ENCODE results near the gene MPZ. TPM values are rescaled to one million over a fixed set of nuclear protein-coding genes. Genes with fewer than 3 reads are reported as not detected.

MPZ gene
- total RNA-seq, 4 donors from 2014 or later: 0.84 to 8.7 (median 4.5) TPM

GRCh38 chr1:161297415-161297814 is 12.4 kb downstream of the MPZ start:
- no peak overlapping the region for H3K4me3 ChIP-seq (ENCODE audit: low read depth, poor library complexity, severe bottlenecking)
- no peak for DNase-seq (ENCODE audit: low spot score in 2 of 2)
- no peak for TF ChIP-seq POLR2A (IDR thresholded peaks at IDR 0.05)
- TF ChIP-seq, protein P1, sequence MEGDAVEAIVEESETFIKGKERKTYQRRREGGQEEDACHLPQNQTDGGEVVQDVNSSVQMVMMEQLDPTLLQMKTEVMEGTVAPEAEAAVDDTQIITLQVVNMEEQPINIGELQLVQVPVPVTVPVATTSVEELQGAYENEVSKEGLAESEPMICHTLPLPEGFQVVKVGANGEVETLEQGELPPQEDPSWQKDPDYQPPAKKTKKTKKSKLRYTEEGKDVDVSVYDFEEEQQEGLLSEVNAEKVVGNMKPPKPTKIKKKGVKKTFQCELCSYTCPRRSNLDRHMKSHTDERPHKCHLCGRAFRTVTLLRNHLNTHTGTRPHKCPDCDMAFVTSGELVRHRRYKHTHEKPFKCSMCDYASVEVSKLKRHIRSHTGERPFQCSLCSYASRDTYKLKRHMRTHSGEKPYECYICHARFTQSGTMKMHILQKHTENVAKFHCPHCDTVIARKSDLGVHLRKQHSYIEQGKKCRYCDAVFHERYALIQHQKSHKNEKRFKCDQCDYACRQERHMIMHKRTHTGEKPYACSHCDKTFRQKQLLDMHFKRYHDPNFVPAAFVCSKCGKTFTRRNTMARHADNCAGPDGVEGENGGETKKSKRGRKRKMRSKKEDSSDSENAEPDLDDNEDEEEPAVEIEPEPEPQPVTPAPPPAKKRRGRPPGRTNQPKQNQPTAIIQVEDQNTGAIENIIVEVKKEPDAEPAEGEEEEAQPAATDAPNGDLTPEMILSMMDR (IDR thresholded peaks at IDR 0.05): no peak
- intact Hi-C loops (cut with DNase I; ENCODE audit: low total_unique reads): no loop called here

DNA sequence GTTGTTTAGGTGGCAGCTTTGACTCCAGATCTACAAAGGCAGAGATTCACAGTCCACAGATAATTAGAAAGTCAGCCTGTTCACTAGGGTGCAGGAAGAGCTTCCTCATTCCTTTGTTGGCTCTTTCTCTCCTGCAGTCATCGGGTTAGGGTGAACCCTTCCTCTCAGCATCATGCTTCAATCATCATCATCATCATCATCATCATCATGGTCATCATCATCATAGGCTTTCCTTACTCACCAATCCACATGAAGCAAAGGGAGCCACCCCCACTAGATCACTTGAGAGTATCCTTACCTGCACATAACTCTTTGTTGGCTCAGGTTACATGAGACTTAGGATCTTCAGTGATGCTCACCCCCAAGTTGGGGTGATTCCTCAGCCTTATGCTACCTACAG is 19.0 kb downstream of the MPZ start:
- no peak overlapping the region for H3K4me3 ChIP-seq (ENCODE audit: low read depth, poor library complexity, severe bottlenecking)
- DNase-seq (ENCODE audit: low spot score in 2 of 2): no peak
- no peak for TF ChIP-seq POLR2A (IDR thresholded peaks at IDR 0.05)
- TF ChIP-seq, protein P1 (IDR thresholded peaks at IDR 0.05): no peak
- intact Hi-C loops (cut with DNase I; ENCODE audit: low total_unique reads): loop anchor here (5.0 kb wide), 1 partner anchor 63 kb away; the partner anchor contains the start of gene TOMM40L
- WGBS, 2 donors: 74 to 86% methylated on average over 1 of the region's 1 CpG

GRCh38 chr1:161287482-161288054 is 22.2 kb downstream of the MPZ start:
- no peak for DNase-seq (ENCODE audit: low spot score in 2 of 2)
- TF ChIP-seq, protein P1 (IDR thresholded peaks at IDR 0.05): no peak
- TF ChIP-seq POLR2A (IDR thresholded peaks at IDR 0.05): no peak
- WGBS, 2 donors: 91 to 96% methylated on average over 3 of the region's 3 CpGs
- intact Hi-C loops (cut with DNase I; ENCODE audit: low total_unique reads): no loop called here
- H3K4me3 ChIP-seq (ENCODE audit: low read depth, poor library complexity, severe bottlenecking): no peak overlapping the region

GRCh38 chr1:161285521-161285920 is 24.2 kb downstream of the MPZ start:
- 66 to 69% methylated on average over 5 of the region's 5 CpGs for WGBS, 2 donors
- no peak for TF ChIP-seq POLR2A (IDR thresholded peaks at IDR 0.05)
- TF ChIP-seq, protein P1 (IDR thresholded peaks at IDR 0.05): no peak
- intact Hi-C loops (cut with DNase I; ENCODE audit: low total_unique reads): no loop called here
- no peak for DNase-seq (ENCODE audit: low spot score in 2 of 2)
- H3K4me3 ChIP-seq (ENCODE audit: low read depth, poor library complexity, severe bottlenecking): no peak overlapping the region

DNA sequence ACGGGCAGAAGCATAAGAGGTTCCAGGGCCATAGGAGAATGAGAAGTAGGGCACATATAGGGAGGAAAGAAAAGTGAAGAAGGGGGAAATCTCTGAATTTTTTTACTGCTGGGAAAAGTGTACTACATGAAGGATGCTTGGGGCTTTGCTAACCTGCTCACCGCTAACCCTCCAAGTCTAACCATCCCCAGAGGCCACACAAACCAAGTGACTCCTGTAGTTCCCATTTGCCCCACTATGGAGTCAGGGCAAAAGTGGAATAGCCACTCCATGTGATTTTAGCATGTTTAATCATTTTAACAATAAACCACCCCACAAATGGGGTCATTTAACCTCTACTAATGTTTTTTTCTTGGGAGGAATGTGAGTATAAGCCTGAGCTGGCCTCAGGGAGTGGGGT is 24.7 kb downstream of the MPZ start:
- no peak overlapping the region for H3K4me3 ChIP-seq (ENCODE audit: low read depth, poor library complexity, severe bottlenecking)
- 88 to 90% methylated on average over 2 of the region's 2 CpGs for WGBS, 2 donors
- no peak for DNase-seq (ENCODE audit: low spot score in 2 of 2)
- TF ChIP-seq, protein P1 (IDR thresholded peaks at IDR 0.05): no peak
- no peak for TF ChIP-seq POLR2A (IDR thresholded peaks at IDR 0.05)
- intact Hi-C loops (cut with DNase I; ENCODE audit: low total_unique reads): no loop called here

DNA sequence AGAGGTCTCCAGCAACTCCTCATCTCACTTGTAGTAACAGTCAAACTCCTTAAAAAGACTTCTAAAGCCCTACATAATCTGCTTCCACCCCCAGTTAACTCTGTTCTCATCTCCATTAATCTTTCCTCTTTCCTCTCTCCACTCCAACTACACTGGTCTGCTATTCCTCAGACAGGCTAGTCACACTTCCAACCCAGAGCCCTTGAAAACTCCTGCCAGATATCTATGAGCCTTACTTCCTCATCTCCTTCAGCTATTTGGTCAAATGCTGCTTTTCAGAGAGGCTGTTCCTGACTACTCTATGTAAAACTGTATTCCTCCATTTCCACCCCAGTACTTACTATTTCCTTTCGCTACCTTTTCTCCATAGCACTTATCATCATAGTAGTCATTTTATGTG is 26.8 kb downstream of the MPZ start:
- 95 to 97% methylated on average over 1 of the region's 1 CpG for WGBS, 2 donors
- intact Hi-C loops (cut with DNase I; ENCODE audit: low total_unique reads): no loop called here
- TF ChIP-seq POLR2A (IDR thresholded peaks at IDR 0.05): no peak
- H3K4me3 ChIP-seq (ENCODE audit: low read depth, poor library complexity, severe bottlenecking): no peak overlapping the region
- no peak for DNase-seq (ENCODE audit: low spot score in 2 of 2)
